ENCODE results near the gene AHCYL1. TPM values are rescaled to one million over a fixed set of nuclear protein-coding genes. Genes with fewer than 3 reads are reported as not detected.

AHCYL1 gene
- total and polyA plus RNA-seq, 2 donors from 2014 or later: 103 to 125 TPM

- H3K27me3 ChIP-seq (ENCODE audit: control insufficient read depth, insufficient read depth, low read length): no peaks in the 10 kb centered on the region
- intact Hi-C loops (cut with DNase I): no loop called here
Measured at GRCh38 chr1:109976762-109977161, 7.8 kb upstream of the AHCYL1 start.

DNA sequence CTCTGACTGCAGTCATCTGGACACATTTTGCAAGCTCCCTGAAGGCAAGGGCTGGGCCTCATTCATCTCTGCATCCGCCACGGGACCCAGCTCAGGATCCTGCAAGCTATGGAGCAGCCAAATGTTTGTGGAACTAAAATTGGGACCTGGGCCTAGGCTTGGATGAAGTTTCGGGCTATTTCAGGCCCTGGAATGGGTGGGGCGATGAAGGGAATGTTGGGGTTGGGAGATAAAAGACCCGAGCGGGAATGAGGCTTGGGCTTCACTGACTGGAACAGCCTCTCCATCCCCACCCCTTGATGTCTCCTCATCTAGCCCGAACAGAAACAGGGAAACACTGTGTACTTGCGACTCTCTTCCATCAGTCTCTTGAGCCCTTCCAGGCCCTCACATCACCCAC lies 7.3 kb upstream of the AHCYL1 start:
- no peak overlapping the region for H3K27ac ChIP-seq (ENCODE audit: low read depth in 2 of 2, low read length in 2 of 2)
- peaks cover 0 to 4% (median 4%) of the 10 kb centered on the region in 3 donors for H3K4me1 ChIP-seq (ENCODE audit: control insufficient read depth in 2 of 3, insufficient read depth in 2 of 3, low read depth in 1 of 3, low read length in 3 of 3)
- TF ChIP-seq, protein P1, sequence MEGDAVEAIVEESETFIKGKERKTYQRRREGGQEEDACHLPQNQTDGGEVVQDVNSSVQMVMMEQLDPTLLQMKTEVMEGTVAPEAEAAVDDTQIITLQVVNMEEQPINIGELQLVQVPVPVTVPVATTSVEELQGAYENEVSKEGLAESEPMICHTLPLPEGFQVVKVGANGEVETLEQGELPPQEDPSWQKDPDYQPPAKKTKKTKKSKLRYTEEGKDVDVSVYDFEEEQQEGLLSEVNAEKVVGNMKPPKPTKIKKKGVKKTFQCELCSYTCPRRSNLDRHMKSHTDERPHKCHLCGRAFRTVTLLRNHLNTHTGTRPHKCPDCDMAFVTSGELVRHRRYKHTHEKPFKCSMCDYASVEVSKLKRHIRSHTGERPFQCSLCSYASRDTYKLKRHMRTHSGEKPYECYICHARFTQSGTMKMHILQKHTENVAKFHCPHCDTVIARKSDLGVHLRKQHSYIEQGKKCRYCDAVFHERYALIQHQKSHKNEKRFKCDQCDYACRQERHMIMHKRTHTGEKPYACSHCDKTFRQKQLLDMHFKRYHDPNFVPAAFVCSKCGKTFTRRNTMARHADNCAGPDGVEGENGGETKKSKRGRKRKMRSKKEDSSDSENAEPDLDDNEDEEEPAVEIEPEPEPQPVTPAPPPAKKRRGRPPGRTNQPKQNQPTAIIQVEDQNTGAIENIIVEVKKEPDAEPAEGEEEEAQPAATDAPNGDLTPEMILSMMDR (IDR thresholded peaks at IDR 0.05; ENCODE audit: borderline replicate concordance, extremely low read depth, insufficient read depth): no peak
- no peak overlapping the region for H3K9ac ChIP-seq (ENCODE audit: low read length in 3 of 3)
- intact Hi-C loops (cut with DNase I): no loop called here
- H3K27me3 ChIP-seq (ENCODE audit: control insufficient read depth, insufficient read depth, low read length): no peaks in the 10 kb centered on the region
- H3K9me3 ChIP-seq (ENCODE audit: control insufficient read depth in 2 of 3, insufficient read depth in 1 of 3, low read length in 3 of 3): no peaks in the 10 kb centered on the region
- no peak for FAIRE-seq
- no peaks in the 10 kb centered on the region for H3K36me3 ChIP-seq (ENCODE audit: control insufficient read depth in 2 of 3, insufficient read depth in 3 of 3, low read length in 3 of 3)
- DNase-seq: no peak
- H3K4me3 ChIP-seq (ENCODE audit: low read length in 3 of 3): no peak overlapping the region

More at GRCh38 chr1:109976762-109977161, 7.8 kb upstream of the AHCYL1 start:
- Histone ChIP-seq H3K36me3 (ENCODE audit: control insufficient read depth in 2 of 3, insufficient read depth in 3 of 3, low read length in 3 of 3) (no peaks in the 10 kb centered on the region), H3K4me1 (ENCODE audit: control insufficient read depth in 2 of 3, insufficient read depth in 2 of 3, low read depth in 1 of 3, low read length in 3 of 3) (peaks cover 0 to 4% (median 4%) of the 10 kb centered on the region in 3 donors), H3K27ac (ENCODE audit: low read depth in 2 of 2, low read length in 2 of 2) (no peak overlapping the region), H3K9me3 (ENCODE audit: control insufficient read depth in 2 of 3, insufficient read depth in 1 of 3, low read length in 3 of 3) (no peaks in the 10 kb centered on the region), H3K4me3 (ENCODE audit: low read length in 3 of 3) (no peak overlapping the region), H3K9ac (ENCODE audit: low read length in 3 of 3) (no peak overlapping the region)
- FAIRE-seq (no peak), DNase-seq (no peak)
- TF ChIP-seq, protein P1 (IDR thresholded peaks at IDR 0.05; ENCODE audit: borderline replicate concordance, extremely low read depth, insufficient read depth): no peak

DNA sequence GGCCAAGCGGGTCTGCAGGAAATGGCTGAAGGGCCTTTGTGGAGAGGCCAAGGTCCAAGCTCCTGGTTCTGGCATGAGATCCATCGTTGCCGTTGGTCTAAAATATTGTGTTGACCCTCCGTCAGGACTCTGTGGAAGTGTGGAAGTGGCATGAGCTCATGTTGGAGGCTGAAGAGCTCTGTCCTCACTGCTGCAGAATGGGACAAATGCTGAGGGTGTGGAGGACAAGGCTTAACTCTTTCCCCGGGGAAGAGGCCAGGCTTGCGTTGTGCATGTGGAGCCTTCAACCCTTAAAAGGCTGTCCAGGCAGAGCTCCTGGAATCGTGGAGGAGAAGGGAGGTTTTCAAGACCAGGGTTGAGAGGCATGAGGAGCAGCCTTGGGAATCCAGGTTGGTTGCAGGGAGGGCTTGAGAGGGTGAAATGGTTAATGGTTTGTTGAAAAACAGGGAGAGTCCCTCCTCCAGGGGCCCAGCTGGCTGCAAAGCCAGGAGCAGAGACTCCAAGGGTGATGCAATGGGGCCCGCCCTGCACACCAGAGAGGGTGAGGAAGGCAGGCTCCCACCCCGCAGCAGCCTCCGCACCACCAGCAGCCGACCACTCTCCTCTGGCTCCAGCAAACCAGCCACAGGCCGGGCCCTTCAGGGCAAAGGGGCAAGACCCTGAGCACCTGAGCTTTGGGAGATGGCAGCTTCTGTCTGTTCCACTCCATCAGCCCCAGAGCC lies 6.7 kb upstream of the AHCYL1 start:
- intact Hi-C loops (cut with DNase I): no loop called here
- no peaks in the 10 kb centered on the region for H3K9me3 ChIP-seq (ENCODE audit: control insufficient read depth in 2 of 3, insufficient read depth in 1 of 3, low read length in 3 of 3)
- FAIRE-seq (no peak), DNase-seq (no peak)
- no peak overlapping the region for H3K4me3 ChIP-seq (ENCODE audit: low read length in 3 of 3)
- TF ChIP-seq, protein P1 (IDR thresholded peaks at IDR 0.05; ENCODE audit: borderline replicate concordance, extremely low read depth, insufficient read depth): no peak
- no peak overlapping the region for H3K27ac ChIP-seq (ENCODE audit: low read depth in 2 of 2, low read length in 2 of 2)
- H3K4me1 ChIP-seq (ENCODE audit: control insufficient read depth in 2 of 3, insufficient read depth in 2 of 3, low read depth in 1 of 3, low read length in 3 of 3): peaks cover 0 to 4% (median 4%) of the 10 kb centered on the region in 3 donors
- H3K27me3 ChIP-seq (ENCODE audit: control insufficient read depth, insufficient read depth, low read length): no peaks in the 10 kb centered on the region
- no peak overlapping the region for H3K9ac ChIP-seq (ENCODE audit: low read length in 3 of 3)
- H3K36me3 ChIP-seq (ENCODE audit: control insufficient read depth in 2 of 3, insufficient read depth in 3 of 3, low read length in 3 of 3): no peaks in the 10 kb centered on the region

Measured in kidney (tissue), 14 donors.